A204.1 (cell line): ENCODE data around the gene ACOXL.

Experiments used
- FAIRE-seq: peaks from 2 replicates; lab custom pipeline; 2012; peaks lifted over from hg19 to GRCh38; lab: Jason Lieb, UNC

Gene ACOXL

GRCh38 chr2:110794951-110795350, 62.6 kb downstream of the ACOXL start:
- no peak for FAIRE-seq

DNA sequence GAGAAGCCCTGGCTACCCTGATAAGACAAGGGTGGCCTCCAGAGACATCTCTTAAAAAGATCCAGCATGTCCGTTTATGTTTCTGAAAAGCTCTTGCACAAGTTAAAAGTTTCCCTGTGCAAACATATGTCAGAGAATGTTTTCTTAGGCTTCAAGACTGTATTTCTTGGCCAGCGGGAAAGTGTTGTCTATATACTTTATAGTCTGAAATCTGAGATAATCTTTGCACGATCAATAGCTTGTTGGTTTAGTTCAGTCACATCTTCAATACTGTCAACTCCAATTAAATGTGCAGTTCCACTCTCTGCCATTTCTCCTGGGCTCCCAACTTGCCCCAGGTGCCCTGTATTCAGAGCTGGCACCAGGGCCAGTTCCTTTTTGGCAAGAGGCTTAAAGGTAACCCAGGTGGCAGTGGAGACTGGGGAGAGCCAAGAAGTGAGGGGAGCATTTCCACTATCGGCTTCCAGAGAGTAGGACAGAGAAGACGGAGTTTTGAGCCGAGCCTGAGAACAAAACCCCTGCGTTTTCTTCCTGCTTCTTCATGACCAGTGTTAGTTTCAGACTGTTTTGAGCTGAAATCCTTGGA, 64.4 kb downstream of the ACOXL start:
- no peak for FAIRE-seq

DNA sequence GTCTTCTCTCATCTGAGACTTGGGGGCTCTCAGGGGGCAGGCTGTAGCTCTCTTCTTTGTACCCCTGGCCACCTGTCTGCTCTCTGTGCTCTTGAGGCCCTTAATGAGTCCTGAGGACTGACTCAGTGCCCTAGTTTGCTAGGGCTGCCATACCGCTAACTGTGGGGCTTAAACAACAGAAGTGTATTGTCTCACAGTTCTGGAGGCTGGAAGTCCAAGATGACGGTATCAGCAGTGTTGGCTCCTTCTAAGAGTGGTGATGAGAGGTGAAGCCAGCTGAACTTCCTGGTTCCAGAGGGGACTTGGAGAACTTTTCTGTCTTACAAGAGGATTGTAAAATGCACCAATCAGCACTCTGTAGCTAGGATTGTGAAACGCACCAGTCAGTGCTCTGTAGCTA, 67.0 kb downstream of the ACOXL start:
- FAIRE-seq: no peak

DNA sequence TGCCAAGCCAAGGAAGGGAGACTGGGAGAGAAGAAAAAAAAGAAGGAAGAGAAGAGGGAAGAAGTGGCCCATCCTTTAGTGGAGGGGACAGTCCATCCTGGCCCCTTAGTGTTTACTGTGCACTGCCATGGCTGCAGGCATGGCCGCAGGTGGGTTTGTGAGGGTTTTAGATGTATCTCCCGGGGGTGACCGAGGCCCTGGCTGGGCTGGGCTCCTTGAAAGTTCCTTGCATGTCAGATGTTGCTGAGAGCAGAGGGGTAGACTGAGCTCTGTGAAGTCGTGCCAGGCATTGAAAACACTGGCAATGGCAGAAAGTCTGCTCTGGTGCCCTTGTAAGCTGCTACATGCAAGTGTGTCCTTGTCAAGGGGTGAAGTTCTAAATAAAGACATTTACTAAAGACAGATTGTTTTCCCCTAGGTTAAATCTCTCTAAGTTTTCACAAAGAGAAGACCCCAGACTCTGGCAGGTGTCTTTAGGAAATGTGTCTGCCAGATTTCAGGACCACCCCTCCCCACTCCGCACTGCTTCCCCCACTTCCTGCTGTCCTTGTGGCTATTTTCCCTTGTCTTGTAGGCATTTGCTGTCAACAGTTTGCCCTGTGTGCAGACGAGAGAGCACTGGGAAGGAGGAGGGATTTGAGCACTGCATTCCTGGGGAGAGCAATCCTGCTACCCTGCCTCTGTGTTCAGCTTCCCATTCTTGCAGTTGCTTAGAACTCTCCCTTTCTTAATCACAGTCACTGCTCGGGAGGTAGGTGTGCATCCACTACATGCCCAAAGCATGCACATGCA, 68.4 kb downstream of the ACOXL start:
- FAIRE-seq: no peak

GRCh38 chr2:110802208-110802932, 70.0 kb downstream of the ACOXL start:
- no peak for FAIRE-seq

GRCh38 chr2:110804433-110804832, 72.1 kb downstream of the ACOXL start:
- no peak for FAIRE-seq

GRCh38 chr2:110804915-110805314, 72.5 kb downstream of the ACOXL start:
- no peak for FAIRE-seq

GRCh38 chr2:110805894-110806452, 73.6 kb downstream of the ACOXL start:
- no peak for FAIRE-seq

DNA sequence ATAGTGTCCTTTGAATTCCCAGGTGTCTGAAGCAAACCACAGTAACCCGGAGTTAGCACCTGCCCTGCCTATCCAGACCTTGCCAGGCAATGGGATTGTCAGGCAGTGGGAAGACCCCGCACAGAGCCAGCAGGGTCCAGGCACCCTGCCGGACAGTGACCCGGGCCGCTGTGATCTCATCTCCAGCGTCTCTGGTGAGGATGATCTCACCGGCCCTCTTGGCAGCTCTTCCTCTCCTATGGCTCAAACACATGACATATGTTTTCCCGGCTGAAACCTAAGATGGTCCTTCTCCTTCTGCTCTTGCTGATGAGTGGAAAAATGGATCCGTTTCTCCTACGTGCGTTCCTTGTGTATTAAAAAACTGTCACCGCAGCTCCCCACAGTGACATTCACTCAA, 75.1 kb downstream of the ACOXL start:
- no peak for FAIRE-seq

GRCh38 chr2:110810404-110810803, 78.0 kb downstream of the ACOXL start:
- no peak for FAIRE-seq

GRCh38 chr2:110812726-110813645, 80.6 kb downstream of the ACOXL start:
- no peak for FAIRE-seq

DNA sequence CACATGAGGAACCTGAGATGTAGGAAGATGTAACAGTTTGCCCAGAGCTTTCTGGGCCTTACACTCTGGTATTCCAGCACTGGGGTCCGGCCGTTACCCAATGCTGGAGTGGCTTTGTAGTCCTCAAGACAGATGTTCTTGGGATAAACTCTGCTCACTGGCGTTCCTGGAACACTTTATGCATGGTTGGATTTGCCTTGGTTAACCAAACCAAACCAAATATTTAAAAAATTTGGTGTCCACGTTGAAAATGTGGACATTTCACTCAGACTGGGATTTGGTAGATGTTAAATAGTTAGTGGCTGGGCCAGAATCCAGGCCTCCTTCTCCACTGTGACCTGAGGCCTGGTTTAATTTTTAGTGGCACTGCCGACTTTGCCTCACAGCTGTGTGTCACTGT, 81.5 kb downstream of the ACOXL start:
- no peak for FAIRE-seq

DNA sequence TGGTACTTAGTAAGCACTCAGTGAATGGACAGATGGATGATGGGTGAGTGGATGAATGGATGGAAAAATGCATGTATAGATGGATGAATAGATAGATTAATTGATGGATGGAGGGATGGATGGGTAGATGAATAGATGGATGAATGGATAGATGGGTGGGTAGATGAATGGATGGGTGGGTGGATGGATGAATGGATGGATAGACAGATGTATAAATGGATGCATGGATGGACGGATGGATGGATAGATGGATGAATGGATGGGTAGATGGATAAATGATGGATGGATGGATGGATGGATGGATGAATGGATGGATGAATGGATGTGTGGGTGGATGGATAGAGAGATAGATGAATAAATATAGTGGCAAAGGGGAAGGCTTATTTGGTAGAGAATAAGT, 83.6 kb downstream of the ACOXL start:
- no peak for FAIRE-seq

- no peak for FAIRE-seq
These were observed 84.3 kb downstream of the ACOXL start for GRCh38 chr2:110816404-110817365.

- no peak for FAIRE-seq
These were observed 86.6 kb downstream of the ACOXL start for GRCh38 chr2:110818767-110819481.

DNA sequence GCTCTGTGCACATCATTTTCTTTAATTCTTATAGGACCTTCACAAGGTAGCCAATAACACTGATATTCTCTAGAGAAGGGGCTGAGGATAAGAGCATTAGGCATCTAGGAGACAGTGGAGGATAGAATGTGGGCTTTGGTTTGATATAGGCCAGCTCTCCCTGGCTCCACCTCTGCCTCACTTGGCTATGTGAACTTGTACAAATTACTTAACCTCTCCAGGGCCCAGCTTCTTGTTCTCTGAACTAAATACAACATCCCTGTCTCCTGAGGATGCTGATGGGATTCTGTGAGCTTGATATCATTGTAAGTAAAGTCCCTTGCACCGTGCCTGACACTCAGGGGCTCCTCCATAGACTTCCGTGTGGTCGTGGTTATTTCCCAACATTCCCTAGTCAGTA, 87.3 kb downstream of the ACOXL start:
- no peak for FAIRE-seq

GRCh38 chr2:110820128-110820527, 87.8 kb downstream of the ACOXL start:
- FAIRE-seq: no peak

DNA sequence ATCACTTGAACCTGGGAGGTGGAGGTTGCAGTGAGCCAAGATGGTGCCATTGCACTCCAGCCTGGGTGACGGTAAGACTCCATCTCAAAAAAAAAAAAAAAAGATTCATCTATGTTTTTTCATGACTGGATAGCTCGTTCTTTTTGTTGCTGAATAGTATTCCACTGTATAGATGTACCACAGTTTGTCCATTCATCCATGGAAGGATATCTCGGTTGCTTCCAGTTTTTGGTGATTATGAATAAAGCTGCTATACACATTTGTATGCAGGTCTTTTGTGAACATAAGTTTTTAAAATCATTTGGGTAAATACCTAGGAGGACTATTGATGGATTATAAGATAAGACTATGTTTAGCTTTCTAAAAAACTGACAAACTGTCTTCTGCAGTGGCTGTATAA, 90.8 kb downstream of the ACOXL start:
- no peak for FAIRE-seq

DNA sequence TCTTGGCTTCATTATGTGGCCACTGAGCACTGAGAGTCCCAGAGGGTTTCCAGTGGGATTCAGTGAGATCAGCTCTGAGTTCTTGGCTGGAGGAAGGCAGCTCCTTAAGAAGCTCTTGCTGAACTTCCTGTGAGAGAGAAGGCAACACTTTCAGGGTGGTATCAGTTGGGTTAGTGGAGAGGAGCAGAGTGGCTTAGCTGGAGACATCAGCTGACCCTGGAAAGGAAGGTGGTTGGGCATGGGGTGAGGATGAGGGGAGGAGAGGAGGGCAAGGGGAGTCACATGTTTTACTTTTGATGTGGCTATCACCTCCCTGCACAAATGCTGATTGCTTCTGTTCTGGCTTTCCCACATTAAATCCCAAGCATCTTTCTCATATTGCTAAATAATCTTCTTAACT, 95.1 kb downstream of the ACOXL start:
- FAIRE-seq: no peak

- FAIRE-seq: no peak
These were observed 96.0 kb downstream of the ACOXL start for GRCh38 chr2:110828330-110828729.
